ENCODE measurements around the gene UTRN. TPM values are rescaled to one million over a fixed set of nuclear protein-coding genes. Genes with fewer than 3 reads are reported as not detected.
A peak's percentile ranks its signal among the peaks of the same experiment; 100 is the strongest.

Gene UTRN
- total RNA-seq, 4 donors from 2014 or later = 98.6 to 112 (median 102) TPM

DNA sequence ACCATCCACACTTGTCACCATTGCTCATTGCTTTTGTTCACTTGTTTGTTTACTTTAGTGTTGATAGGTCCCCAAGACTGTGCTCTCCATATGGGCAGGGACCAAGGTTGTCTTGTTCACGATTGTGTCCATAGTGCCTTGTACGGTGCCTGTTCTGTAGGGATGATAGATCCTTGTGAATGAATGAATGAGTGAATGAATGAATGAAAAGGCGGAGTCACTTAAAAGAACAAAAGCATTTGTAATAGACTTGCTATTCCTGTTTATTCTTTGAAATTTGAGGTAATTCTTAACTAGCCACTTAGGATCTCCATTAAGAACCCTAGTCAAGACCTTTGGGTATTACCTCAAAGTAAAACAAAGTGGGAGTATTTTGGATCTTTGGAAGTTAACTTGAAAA is 47.0 kb downstream of the UTRN start:
- H3K4me1 ChIP-seq = peaks cover 46 to 53% (median 47%) of the 10 kb centered on the region in 4 donors

DNA sequence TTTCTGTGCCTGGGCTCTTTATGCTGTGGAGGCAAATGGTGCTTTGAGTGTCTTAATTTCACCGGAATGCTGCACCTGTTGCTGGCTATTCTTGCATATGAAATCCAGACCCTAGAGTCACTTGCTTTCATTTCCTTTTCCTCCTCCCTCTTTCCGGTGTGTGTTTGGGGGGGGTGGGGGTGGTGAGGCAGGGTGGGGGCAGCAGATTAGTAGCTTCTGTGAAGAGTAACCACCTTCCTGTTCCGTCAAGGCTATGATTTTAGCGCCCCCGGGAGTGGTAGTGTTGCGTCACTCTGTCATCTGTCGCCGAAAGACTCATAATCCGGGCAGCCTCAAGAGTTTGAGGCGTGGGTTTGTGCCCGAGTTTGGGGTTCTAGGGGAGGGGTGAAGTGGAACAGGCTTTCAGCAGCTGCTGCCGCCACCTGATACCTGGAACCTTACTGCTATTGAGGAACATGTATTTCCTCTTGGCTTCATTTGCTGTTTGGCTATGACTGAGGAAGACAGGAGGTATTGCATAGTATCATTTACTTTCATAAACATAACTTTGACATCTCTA is 49.1 kb downstream of the UTRN start:
- Histone ChIP-seq H3K4me3 (peak overlapping the region in 1 of 4 donors; percentile 13), H3K4me1 (peaks cover 53 to 65% (median 56%) of the 10 kb centered on the region in 4 donors)
- intact Hi-C loops (cut with DNase I) = no loop called here

More for the DNA sequence above, 47.0 kb downstream of the UTRN start:
- intact Hi-C loops (cut with DNase I) = no loop called here
- Histone ChIP-seq H3K27me3 (no peaks in the 10 kb centered on the region), H3K9me3 (no peaks in the 10 kb centered on the region), H3K4me3 (no peak overlapping the region), H3K36me3 (no peaks in the 10 kb centered on the region), H3K27ac (replicated peaks in 1 of 4) (no peak overlapping the region)
- DNase-seq (ENCODE audit: extremely low spot score) = no peak
- whole genome bisulfite sequencing = 96% methylated on average over 3 of the region's 3 CpGs
- no peak for TF ChIP-seq POLR2AphosphoS5 (IDR thresholded peaks at IDR 0.05)
- TF ChIP-seq, protein P1, sequence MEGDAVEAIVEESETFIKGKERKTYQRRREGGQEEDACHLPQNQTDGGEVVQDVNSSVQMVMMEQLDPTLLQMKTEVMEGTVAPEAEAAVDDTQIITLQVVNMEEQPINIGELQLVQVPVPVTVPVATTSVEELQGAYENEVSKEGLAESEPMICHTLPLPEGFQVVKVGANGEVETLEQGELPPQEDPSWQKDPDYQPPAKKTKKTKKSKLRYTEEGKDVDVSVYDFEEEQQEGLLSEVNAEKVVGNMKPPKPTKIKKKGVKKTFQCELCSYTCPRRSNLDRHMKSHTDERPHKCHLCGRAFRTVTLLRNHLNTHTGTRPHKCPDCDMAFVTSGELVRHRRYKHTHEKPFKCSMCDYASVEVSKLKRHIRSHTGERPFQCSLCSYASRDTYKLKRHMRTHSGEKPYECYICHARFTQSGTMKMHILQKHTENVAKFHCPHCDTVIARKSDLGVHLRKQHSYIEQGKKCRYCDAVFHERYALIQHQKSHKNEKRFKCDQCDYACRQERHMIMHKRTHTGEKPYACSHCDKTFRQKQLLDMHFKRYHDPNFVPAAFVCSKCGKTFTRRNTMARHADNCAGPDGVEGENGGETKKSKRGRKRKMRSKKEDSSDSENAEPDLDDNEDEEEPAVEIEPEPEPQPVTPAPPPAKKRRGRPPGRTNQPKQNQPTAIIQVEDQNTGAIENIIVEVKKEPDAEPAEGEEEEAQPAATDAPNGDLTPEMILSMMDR (IDR thresholded peaks at IDR 0.05) = no peak
- TF ChIP-seq POLR2A (IDR thresholded peaks at IDR 0.05; ENCODE audit: low read depth) = no peak
- TF ChIP-seq EP300 (IDR thresholded peaks at IDR 0.05) = no peak

More for the DNA sequence above, 49.1 kb downstream of the UTRN start:
- Histone ChIP-seq H3K27me3 (no peaks in the 10 kb centered on the region), H3K27ac (replicated peaks in 1 of 4) (no peak overlapping the region), H3K36me3 (no peaks in the 10 kb centered on the region), H3K9me3 (no peaks in the 10 kb centered on the region)
- DNase-seq (ENCODE audit: extremely low spot score) = peak; percentile 91
- TF ChIP-seq POLR2AphosphoS5 (IDR thresholded peaks at IDR 0.05) (no peak), EP300 (IDR thresholded peaks at IDR 0.05) (no peak), POLR2A (IDR thresholded peaks at IDR 0.05; ENCODE audit: low read depth) (no peak)
- TF ChIP-seq, protein P1 (IDR thresholded peaks at IDR 0.05) = no peak
- 70% methylated on average over 12 of the region's 12 CpGs for WGBS

Other genes with a start within 250 kb of the UTRN start
- 100 to 1,000 TPM in 2 of 4 donors, 10 to 100 TPM in 2; 79.2 to 134 (median 99.6) TPM for gene SF3B5, start 189.8 kb upstream of the UTRN start, total RNA-seq
- gene STX11, start 134.8 kb upstream of the UTRN start, total RNA-seq = 10 to 100 TPM in 1 of 4 donors, 1 to 10 TPM in 3; 3.3 to 14.1 (median 7.1) TPM

Data from esophagus muscularis mucosa (tissue), 4 donors.